Measurements from ENCODE around the gene FNDC3A. TPM values are rescaled to one million over a fixed set of nuclear protein-coding genes. Genes with fewer than 3 reads are reported as not detected.
"Not testable (repeated sequence)": the region's sequence is repeated elsewhere in the genome, so short reads cannot be mapped to it uniquely, and the experiment has no call there.

FNDC3A gene
- polyA plus RNA-seq, 5 donors: 46.9 to 79.6 (median 71.5) TPM

GRCh38 chr13:48973845-48974431 lies 1.8 kb upstream of the FNDC3A start:
- no peak for DNase-seq

- DNase-seq: peak; percentile 59 to 70
These were observed 434 bp upstream of the FNDC3A start for GRCh38 chr13:48975101-48975855.

- peak in 1 of 2 donors; percentile 64 for DNase-seq
These were observed 1.0 kb downstream of the FNDC3A start for GRCh38 chr13:48976576-48977285.

GRCh38 chr13:48977286-48977625 lies 1.5 kb downstream of the FNDC3A start:
- DNase-seq: peak in 1 of 2 donors; percentile 16

GRCh38 chr13:48977973-48978372 lies 2.3 kb downstream of the FNDC3A start:
- no peak for DNase-seq

GRCh38 chr13:48978942-48979601 lies 3.4 kb downstream of the FNDC3A start:
- DNase-seq: no peak

GRCh38 chr13:48979892-48980291 lies 4.2 kb downstream of the FNDC3A start:
- no peak for DNase-seq

- no peak for DNase-seq
These were observed 7.6 kb downstream of the FNDC3A start for GRCh38 chr13:48983331-48983730.

GRCh38 chr13:48985756-48986155 lies 10.0 kb downstream of the FNDC3A start:
- peak in 1 of 2 donors; percentile 2 for DNase-seq

GRCh38 chr13:48990900-48991299 lies 15.2 kb downstream of the FNDC3A start:
- no peak for DNase-seq

- DNase-seq: no peak
These were observed 17.4 kb downstream of the FNDC3A start for GRCh38 chr13:48993150-48993549.

GRCh38 chr13:48994706-48995105 lies 19.0 kb downstream of the FNDC3A start:
- DNase-seq: no peak

- no peak for DNase-seq
These were observed 23.1 kb downstream of the FNDC3A start for GRCh38 chr13:48998641-48999292.

GRCh38 chr13:49000247-49000646 lies 24.5 kb downstream of the FNDC3A start:
- DNase-seq: no peak

GRCh38 chr13:49018986-49019635 lies 43.4 kb downstream of the FNDC3A start:
- not testable (repeated sequence) for DNase-seq

- DNase-seq: no peak
These were observed 44.6 kb downstream of the FNDC3A start for GRCh38 chr13:49020328-49020727.

GRCh38 chr13:49020940-49021553 lies 45.3 kb downstream of the FNDC3A start:
- DNase-seq: no peak

GRCh38 chr13:49021953-49022352 lies 46.2 kb downstream of the FNDC3A start:
- no peak for DNase-seq

GRCh38 chr13:49022472-49023144 lies 46.9 kb downstream of the FNDC3A start:
- no peak for DNase-seq

GRCh38 chr13:49023431-49023830 lies 47.7 kb downstream of the FNDC3A start:
- DNase-seq: no peak
